ENCODE results near the gene CIC.

Gene CIC

GRCh38 chr19:42276821-42277220 is 7.8 kb downstream of the CIC start:
- TF ChIP-seq, protein P1, sequence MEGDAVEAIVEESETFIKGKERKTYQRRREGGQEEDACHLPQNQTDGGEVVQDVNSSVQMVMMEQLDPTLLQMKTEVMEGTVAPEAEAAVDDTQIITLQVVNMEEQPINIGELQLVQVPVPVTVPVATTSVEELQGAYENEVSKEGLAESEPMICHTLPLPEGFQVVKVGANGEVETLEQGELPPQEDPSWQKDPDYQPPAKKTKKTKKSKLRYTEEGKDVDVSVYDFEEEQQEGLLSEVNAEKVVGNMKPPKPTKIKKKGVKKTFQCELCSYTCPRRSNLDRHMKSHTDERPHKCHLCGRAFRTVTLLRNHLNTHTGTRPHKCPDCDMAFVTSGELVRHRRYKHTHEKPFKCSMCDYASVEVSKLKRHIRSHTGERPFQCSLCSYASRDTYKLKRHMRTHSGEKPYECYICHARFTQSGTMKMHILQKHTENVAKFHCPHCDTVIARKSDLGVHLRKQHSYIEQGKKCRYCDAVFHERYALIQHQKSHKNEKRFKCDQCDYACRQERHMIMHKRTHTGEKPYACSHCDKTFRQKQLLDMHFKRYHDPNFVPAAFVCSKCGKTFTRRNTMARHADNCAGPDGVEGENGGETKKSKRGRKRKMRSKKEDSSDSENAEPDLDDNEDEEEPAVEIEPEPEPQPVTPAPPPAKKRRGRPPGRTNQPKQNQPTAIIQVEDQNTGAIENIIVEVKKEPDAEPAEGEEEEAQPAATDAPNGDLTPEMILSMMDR (IDR thresholded peaks at IDR 0.05; ENCODE audit: borderline replicate concordance, insufficient read depth, low read depth, low read length) = no peak
- H3K4me3 ChIP-seq (ENCODE audit: low read depth, low read length) = no peak overlapping the region

- TF ChIP-seq, protein P1 (IDR thresholded peaks at IDR 0.05; ENCODE audit: borderline replicate concordance, insufficient read depth, low read depth, low read length) = no peak
- no peak overlapping the region for H3K4me3 ChIP-seq (ENCODE audit: low read depth, low read length)
These were observed 8.9 kb downstream of the CIC start for GRCh38 chr19:42277821-42278451.

DNA sequence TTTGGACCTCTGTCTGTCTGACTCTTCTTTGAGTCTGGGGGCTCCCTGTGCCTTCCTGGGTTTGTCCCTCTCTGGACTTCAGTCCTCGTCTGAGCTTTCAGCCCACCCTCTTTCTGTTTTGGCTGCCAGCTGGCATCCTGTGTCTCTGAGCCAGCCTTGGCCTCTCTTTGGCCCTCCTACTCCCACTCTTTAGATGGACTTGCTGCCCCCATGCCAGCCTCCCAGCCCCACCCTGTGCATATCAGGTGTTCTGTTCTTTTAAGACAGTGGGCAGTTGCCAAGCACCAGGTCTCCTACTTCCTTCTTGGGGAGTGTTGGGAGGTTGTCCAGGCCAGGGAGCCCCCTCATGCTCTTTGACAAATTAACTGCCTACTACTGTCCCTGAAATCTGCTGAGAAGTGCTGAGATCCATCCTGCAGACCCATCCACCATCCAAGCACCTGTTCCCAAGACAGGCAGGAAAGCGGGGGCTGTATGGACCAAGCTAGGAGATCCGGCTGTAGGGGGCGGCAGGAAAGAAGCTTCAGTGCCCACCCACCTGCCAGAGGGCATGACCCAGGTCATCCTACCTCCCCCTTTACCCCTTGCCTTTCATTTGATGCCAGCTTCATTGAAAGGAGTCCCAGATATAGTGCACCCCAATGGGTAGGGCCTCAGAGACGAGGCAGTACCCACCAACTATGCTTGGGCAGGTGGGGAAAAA is 9.6 kb downstream of the CIC start:
- TF ChIP-seq, protein P1 (IDR thresholded peaks at IDR 0.05; ENCODE audit: borderline replicate concordance, insufficient read depth, low read depth, low read length) = no peak
- H3K4me3 ChIP-seq (ENCODE audit: low read depth, low read length) = no peak overlapping the region

DNA sequence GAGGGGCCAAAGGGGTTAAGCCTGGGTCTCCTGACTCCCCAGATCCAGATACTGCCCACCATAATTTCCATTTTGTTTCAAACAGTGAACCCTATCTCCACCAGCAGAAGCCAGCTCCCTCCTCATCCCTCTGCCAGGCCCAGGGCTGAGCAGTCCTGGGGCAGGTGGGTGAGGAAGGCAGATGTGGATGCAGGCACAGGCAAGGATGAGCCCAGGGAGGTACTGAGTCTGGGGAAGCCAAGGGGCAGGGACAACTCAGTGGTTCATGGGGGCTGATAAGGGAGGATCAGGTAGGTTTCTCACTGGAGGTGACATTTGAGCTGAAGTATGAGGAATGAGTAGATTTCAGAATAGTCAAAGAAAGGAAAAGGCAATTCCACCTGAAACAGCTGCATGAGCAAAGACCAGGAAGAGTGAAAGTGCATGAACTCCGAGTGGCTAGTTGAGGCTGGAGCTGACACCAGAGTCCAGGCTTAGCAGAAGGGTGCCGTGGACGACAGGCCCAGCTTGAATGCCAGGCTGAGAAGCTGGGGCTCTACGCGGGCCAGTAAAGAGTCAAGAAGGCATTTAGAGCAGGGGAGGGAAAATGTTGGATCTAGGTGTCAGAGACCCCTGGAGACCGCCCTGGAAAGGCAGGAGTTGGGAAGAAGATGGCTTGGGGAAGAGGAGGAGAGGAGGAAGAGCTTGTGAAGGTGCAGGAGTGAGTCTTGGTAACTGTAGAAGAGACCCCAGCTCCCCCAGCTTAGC is 10.3 kb downstream of the CIC start:
- H3K4me3 ChIP-seq (ENCODE audit: low read depth, low read length) = peak overlapping the region; percentile 77
- TF ChIP-seq, protein P1 (IDR thresholded peaks at IDR 0.05; ENCODE audit: borderline replicate concordance, insufficient read depth, low read depth, low read length) = no peak

GRCh38 chr19:42279902-42280814 is 11.1 kb downstream of the CIC start:
- TF ChIP-seq, protein P1 (IDR thresholded peaks at IDR 0.05; ENCODE audit: borderline replicate concordance, insufficient read depth, low read depth, low read length) = peak; percentile 86
- peak overlapping the region; percentile 77 for H3K4me3 ChIP-seq (ENCODE audit: low read depth, low read length)

- TF ChIP-seq, protein P1 (IDR thresholded peaks at IDR 0.05; ENCODE audit: borderline replicate concordance, insufficient read depth, low read depth, low read length) = no peak
- peak overlapping the region; percentile 77 for H3K4me3 ChIP-seq (ENCODE audit: low read depth, low read length)
These were observed 11.7 kb downstream of the CIC start for GRCh38 chr19:42280815-42281145.

Measured in GM12875 (cell line).